ENCODE data around the gene ATP10A. TPM values are rescaled to one million over a fixed set of nuclear protein-coding genes. Genes with fewer than 3 reads are reported as not detected.

Gene ATP10A
- polyA plus RNA-seq, 1 of the 3 experiments (the other 2 are of a cell fraction), result not detected

- Histone ChIP-seq H3K4me3 (ENCODE audit: low read depth in 2 of 2, low read length in 1 of 2) (no peak overlapping the region), H3K9ac (no peak overlapping the region), H3K27ac (ENCODE audit: low read depth in 2 of 2, low read length in 1 of 2) (no peak overlapping the region), H3K79me2 (ENCODE audit: insufficient read depth) (no peaks in the 10 kb centered on the region), H3K4me1 (ENCODE audit: control insufficient read depth in 1 of 2, insufficient read depth in 2 of 2, low read depth in 1 of 2, low read length in 1 of 2) (no peaks in the 10 kb centered on the region), H3K4me2 (no peak overlapping the region), H3F3A (replicated peaks; ENCODE audit: insufficient read depth) (no peaks in the 10 kb centered on the region), H2AFZ (ENCODE audit: low read depth) (no peak overlapping the region), H4K20me1 (ENCODE audit: insufficient read depth) (no peaks in the 10 kb centered on the region), H3K27me3 (ENCODE audit: insufficient read depth) (no peaks in the 10 kb centered on the region), H3K36me3 (replicated peaks in 1 of 2; ENCODE audit: control insufficient read depth in 1 of 2, insufficient read depth in 2 of 2, low read length in 1 of 2) (no peaks in the 10 kb centered on the region), H3K9me2 (no peaks in the 10 kb centered on the region), H3K9me3 (no peaks in the 10 kb centered on the region; the same call in 1 of the 2 replicates)
- POLR2A ChIA-PET, result no interaction called here
- TF ChIP-seq ELF1 (IDR thresholded peaks at IDR 0.05), result no peak
- WGBS (ENCODE audit: low lambda C conversion rate), result 13% methylated on average over 1 of the region's 1 CpG
- CTCF ChIA-PET, result no interaction called here
- no peak for DNase-seq
Observed at GRCh38 chr15:25880411-25880810, 17.3 kb upstream of the ATP10A start.

GRCh38 chr15:25879438-25879837, 16.3 kb upstream of the ATP10A start:
- no peaks in the 10 kb centered on the region for H3K9me2 ChIP-seq
- CTCF ChIA-PET, result no interaction called here
- no peaks in the 10 kb centered on the region for H3K36me3 ChIP-seq (replicated peaks in 1 of 2; ENCODE audit: control insufficient read depth in 1 of 2, insufficient read depth in 2 of 2, low read length in 1 of 2)
- no peak overlapping the region for H3K27ac ChIP-seq (ENCODE audit: low read depth in 2 of 2, low read length in 1 of 2)
- H3K4me1 ChIP-seq (ENCODE audit: control insufficient read depth in 1 of 2, insufficient read depth in 2 of 2, low read depth in 1 of 2, low read length in 1 of 2), result no peaks in the 10 kb centered on the region
- no peak overlapping the region for H2AFZ ChIP-seq (ENCODE audit: low read depth)
- 47% methylated on average over 4 of the region's 4 CpGs for WGBS (ENCODE audit: low lambda C conversion rate)
- no peak overlapping the region for H3K9ac ChIP-seq
- no peak overlapping the region for H3K4me3 ChIP-seq (ENCODE audit: low read depth in 2 of 2, low read length in 1 of 2)
- H3K27me3 ChIP-seq (ENCODE audit: insufficient read depth), result no peaks in the 10 kb centered on the region
- no peak for TF ChIP-seq GATA2 (CRISPR knock-in tag; IDR thresholded peaks at IDR 0.05)
- no peak for TF ChIP-seq FOSL2 (IDR thresholded peaks at IDR 0.05; ENCODE audit: borderline replicate concordance, low read depth)
- TF ChIP-seq RXRA (IDR thresholded peaks at IDR 0.05; ENCODE audit: borderline replicate concordance, low read depth), result no peak
- TF ChIP-seq SMC3 (IDR thresholded peaks at IDR 0.05; ENCODE audit: low read depth, low read length), result no peak
- TF ChIP-seq GABPA (IDR thresholded peaks at IDR 0.05; ENCODE audit: low read depth), result no peak
- no peak for TF ChIP-seq IRF3 (IDR thresholded peaks at IDR 0.05; ENCODE audit: low read depth, low read length)
- no peak for TF ChIP-seq USF2 (IDR thresholded peaks at IDR 0.05; ENCODE audit: borderline replicate concordance, low read depth, low read length)
- TF ChIP-seq CHD2 (IDR thresholded peaks at IDR 0.05; ENCODE audit: low read length, partially characterized antibody), result no peak
- TF ChIP-seq TCF12 (IDR thresholded peaks at IDR 0.05), result no peak
- no peak for TF ChIP-seq REST (IDR thresholded peaks at IDR 0.05; ENCODE audit: low read depth, low read length)
- no peak for TF ChIP-seq PBX3 (IDR thresholded peaks at IDR 0.05)
- no peak for TF ChIP-seq NRF1 (IDR thresholded peaks at IDR 0.05; ENCODE audit: low read depth, low read length)
- no peak for TF ChIP-seq EP300 (IDR thresholded peaks at IDR 0.05; ENCODE audit: borderline replicate concordance in 1 of 2, low read depth in 1 of 2, low read length in 1 of 2)
- H3F3A ChIP-seq (replicated peaks; ENCODE audit: insufficient read depth), result no peaks in the 10 kb centered on the region
- no peaks in the 10 kb centered on the region; the same call in 1 of the 2 replicates for H3K9me3 ChIP-seq
- H3K79me2 ChIP-seq (ENCODE audit: insufficient read depth), result no peaks in the 10 kb centered on the region
- POLR2A ChIA-PET, result no interaction called here
- no peak overlapping the region for H3K4me2 ChIP-seq
- H4K20me1 ChIP-seq (ENCODE audit: insufficient read depth), result no peaks in the 10 kb centered on the region
- no peak for DNase-seq
